Measurements from ENCODE around the gene CCNC.

DNA sequence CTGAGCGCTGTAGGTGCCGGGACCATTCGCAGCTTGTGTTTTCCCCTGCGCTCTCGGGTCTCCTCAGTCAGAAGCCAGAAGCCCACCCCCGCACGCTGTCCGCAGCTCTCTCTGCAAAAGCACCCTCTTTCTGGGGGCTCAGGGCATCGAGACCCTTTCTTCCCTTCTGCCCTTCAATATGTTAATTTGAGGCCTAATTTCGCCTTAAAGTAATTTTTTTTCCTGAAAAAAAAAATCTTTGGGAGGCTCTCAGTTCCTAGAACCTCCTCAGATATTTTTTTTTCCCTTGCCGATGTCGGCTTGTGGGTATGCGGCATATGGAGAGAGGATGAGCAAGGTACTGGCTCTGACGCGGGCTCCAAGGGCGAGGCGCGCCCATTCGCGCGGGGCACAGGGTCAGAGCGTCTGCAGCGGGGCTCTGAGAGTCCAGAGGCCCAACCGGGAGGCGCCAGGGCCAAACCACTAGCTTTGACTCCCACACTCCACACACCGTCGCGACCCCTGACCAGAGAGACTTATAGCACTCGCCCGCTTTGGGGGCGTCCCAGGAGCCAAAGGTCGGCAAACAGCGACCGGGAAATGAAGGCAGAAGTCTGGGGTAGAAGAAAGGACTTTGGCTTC lies 39.1 kb upstream of the CCNC start:
- no peak for TF ChIP-seq FOXA1 (IDR thresholded peaks at IDR 0.05)
- no peak for TF ChIP-seq LEF1 (IDR thresholded peaks at IDR 0.05; ENCODE audit: borderline replicate concordance)
- no peak for TF ChIP-seq FOXK2 (IDR thresholded peaks at IDR 0.05)
- TF ChIP-seq, protein P1, sequence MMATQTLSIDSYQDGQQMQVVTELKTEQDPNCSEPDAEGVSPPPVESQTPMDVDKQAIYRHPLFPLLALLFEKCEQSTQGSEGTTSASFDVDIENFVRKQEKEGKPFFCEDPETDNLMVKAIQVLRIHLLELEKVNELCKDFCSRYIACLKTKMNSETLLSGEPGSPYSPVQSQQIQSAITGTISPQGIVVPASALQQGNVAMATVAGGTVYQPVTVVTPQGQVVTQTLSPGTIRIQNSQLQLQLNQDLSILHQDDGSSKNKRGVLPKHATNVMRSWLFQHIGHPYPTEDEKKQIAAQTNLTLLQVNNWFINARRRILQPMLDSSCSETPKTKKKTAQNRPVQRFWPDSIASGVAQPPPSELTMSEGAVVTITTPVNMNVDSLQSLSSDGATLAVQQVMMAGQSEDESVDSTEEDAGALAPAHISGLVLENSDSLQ (IDR thresholded peaks at IDR 0.05), result no peak
- no peak for TF ChIP-seq FOXM1 (IDR thresholded peaks at IDR 0.05; ENCODE audit: borderline replicate concordance)
- no peak for TF ChIP-seq ELF4 (IDR thresholded peaks at IDR 0.05)
- TF ChIP-seq SUZ12 (IDR thresholded peaks at IDR 0.05), result no peak
- TF ChIP-seq ARNT (IDR thresholded peaks at IDR 0.05), result no peak
- no peak for TF ChIP-seq CTBP1 (IDR thresholded peaks at IDR 0.05; ENCODE audit: borderline replicate concordance)
- no peak for TF ChIP-seq BHLHE40 (IDR thresholded peaks at IDR 0.05; ENCODE audit: borderline replicate concordance)
- no peak for TF ChIP-seq ZNF384 (IDR thresholded peaks at IDR 0.05)
